Activated CD4-positive, alpha-beta T cell treated with anti-CD3 and anti-CD28 coated beads, Interleukin-10, Interleukin-2, amounts not matched to agents 100 ng/mL and 50 ng/mL, durations not matched to agents 16 hours and 8 hours (primary cell): Measurements from ENCODE around the gene ZNF528.

Experiments
- DNase-seq: peaks from one replicate; pipeline ENCODE4 v3.0.0-alpha.2; 2020

ZNF528 gene

DNA sequence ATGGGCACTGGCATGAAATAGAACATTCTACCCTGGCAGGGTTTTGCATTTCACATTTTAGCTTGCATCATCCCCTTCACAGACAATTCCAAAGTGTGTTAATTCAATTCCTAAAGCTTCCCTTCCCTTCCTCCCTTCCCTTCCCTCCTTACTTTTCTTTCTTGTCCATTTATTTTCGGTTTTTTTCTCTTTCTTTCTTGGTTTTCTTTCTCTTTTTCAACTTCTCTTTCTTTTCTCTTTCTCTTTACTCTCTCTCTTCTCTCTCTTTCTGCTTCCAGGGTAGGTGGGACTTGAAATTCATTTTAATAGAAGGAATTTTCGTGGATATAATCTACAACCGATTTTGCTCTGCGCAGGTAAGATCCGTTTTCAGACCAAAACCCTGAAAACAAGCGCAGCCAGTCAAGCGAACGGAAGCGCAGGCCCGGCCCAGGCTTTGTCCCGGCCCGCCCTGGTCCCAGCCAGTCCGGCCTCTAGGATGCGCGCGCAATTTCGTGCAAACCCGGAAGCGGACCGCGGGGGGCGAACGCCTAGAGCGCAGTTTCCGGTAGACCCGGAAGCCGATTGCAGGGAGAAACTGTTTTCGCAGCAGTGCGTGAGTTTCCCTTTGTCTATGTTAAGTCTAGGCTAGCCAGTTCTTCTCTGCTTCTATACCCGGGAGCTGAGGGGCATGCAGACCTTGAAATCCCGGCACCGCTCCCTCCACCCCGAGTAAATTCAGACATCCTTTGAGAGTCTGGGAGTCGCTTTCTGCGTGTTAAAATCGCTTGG, at the start of gene ZNF528:
Gene ZNF528, plus strand, starts transcription at position 540 of the 771 bp plus-strand sequence. CDS start 4,165 bp downstream, outside the sequence.
- DNase-seq, result peak; percentile 88

DNA sequence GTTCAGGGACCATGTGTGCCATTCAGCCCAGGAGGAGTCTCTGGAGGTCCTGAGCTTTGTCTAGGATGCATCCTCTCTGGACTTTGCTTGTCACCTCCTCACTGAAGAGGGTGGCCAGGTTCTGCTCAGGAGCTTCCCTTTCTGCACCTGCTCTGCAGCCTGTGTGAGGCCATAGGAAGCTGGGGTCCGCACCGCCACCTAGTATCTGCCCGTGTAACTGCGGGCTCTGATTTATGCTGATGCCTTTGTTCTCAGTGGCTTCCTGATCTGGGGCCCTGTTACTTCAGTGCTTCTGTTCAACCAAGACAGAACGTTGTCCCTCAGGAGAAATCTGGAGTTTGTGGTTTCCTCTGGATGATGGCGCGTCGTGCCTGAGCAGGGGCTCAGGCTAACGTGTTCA, 46.1 kb upstream of the ZNF528 start:
- DNase-seq, result no peak

GRCh38 chr19:52366414-52366824, 31.2 kb upstream of the ZNF528 start:
- DNase-seq, result no peak

- DNase-seq, result peak; percentile 84
Observed at GRCh38 chr19:52369559-52370340, 27.9 kb upstream of the ZNF528 start, which contains the start of gene ZNF880. Gene ZNF880 (plus strand): TSS chr19:52369923. CDS start chr19:52369966, 43 bp downstream.

- DNase-seq, result no peak
Observed at GRCh38 chr19:52370341-52370710, 27.3 kb upstream of the ZNF528 start.

GRCh38 chr19:52391135-52391534, 6.5 kb upstream of the ZNF528 start:
- DNase-seq, result no peak

DNA sequence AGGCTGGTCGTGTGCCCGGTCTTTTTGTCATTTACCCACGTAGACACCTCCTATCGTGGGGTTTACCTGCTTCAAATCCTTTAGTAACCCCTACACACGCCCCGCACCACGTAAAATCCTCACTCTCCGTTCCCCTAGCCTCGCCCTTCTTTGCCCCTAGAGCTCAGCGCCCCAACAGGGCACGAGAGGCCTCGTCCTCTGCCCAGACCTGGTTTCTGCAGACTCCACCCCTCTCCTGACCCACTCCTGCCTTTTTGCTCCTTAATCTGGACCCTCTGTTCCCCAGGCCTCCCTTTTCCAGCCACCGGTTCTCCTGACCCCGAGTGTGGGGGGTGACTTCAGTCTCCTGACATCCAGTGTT, 412 bp downstream of the ZNF528 start:
- DNase-seq, result no peak

DNA sequence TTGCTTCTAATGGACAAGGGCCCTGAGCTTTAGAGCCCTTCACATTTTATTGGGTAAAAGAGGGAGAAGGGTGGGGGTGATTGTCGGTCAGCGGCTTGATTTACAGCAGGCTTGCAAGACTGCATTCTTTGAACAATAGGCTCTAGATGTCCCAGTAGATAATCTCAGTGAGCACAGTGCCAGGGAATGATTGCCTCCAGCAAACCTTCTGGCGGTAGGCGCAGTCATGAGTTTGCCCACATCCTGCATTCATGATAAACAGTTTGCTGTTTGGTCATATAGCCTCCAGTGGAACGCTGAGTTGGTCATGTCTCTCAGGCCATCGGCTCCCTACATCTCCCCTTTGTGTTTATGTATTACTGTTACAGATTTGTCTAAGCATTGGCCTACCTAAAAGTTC, 12.6 kb downstream of the ZNF528 start:
- no peak for DNase-seq

GRCh38 chr19:52415711-52416110, 18.1 kb downstream of the ZNF528 start:
- DNase-seq, result no peak

DNA sequence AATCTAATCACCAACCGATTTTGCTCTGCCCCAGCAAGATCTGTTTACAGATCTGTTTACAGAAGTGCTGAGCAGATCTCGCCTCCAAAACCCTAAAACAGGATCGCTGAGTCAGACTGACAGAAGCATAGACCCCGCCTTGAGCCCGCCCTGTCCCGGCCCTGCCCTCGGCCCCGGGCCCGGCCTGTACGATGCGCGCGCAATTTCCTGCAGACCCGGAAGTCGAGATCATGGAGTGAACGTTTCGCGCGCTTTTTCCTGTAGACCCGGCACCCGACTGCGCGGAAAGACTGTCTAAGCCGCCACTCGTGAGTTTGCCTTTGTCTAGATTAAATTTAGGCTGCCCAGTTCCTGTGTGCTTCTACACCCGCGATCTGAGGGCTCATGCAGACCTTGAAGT, 31.3 kb downstream of the ZNF528 start, which contains the start of gene ZNF534:
Gene ZNF534, plus strand, starts transcription at position 212 of the 400 bp plus-strand sequence. CDS start 2,327 bp downstream, outside the sequence.
- DNase-seq, result no peak

DNA sequence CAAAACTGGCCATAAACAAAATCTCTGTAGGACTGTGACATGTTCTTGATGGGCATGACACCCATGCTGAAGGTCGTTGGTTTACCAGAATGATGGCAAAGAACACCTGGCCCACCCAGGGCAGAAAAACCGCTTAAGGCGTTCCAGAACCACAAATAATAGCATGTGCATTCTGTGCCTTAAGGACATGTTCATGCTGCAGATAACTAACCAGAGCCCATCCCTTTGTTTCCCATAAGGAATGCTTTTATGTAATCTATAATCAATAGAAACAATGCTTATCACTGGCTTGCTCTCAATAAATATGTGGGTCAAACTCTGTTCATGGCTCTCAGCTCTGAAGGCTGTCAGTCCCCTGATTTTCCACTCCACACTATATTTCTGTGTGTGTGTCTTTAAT, 44.5 kb downstream of the ZNF528 start:
- no peak for DNase-seq

- no peak for DNase-seq
Observed at GRCh38 chr19:52444506-52444905, 46.9 kb downstream of the ZNF528 start.

GRCh38 chr19:52451241-52451640, 53.6 kb downstream of the ZNF528 start:
- DNase-seq, result no peak

- peak; percentile 57 for DNase-seq
Observed at GRCh38 chr19:52453324-52454094, 55.9 kb downstream of the ZNF528 start, which contains the start of gene ZNF578. Gene ZNF578 (plus strand): TSS chr19:52453553. CDS start chr19:52501846, 48,293 bp downstream.

DNA sequence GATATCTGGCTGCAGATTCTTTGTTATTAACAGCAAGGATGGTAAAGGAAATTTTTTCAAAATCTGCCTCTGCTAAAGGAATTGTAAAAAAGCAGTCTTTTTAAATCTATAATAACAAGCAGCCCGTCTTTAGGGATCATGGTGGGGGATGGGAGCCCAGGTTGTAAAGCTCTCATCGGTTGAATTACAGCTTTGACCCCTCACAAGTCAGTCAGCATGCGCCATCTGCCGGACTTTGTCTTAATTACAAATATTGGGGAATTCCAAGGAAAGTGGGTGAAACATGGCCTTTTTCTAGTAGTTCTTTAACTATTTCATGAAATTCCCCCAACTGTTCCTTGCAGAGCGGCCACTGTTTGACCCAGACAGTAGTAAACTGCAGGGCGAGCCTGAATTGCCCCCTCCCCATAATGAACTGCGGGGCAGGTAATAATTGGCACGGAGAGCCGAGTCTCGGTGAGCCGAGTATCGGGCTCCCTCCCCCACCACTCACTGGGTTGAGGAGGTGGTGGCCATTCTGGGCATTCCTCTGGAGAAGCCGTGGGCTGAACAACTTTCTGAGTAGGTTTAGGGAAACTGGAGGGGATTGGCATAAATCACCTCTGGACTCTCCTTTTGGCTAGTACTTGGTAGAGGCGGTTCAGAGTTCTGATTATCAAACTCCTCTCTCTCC, 67.3 kb downstream of the ZNF528 start:
- DNase-seq, result no peak
